Smooth muscle cell (in vitro differentiated cells): ENCODE data around the gene PCDHGA1. TPM values are rescaled to one million over a fixed set of nuclear protein-coding genes. Genes with fewer than 3 reads are reported as not detected.
"Not testable (repeated sequence)": the region's sequence is repeated elsewhere in the genome, so short reads cannot be mapped to it uniquely, and the experiment has no call there.

Experiments used
- DNase-seq: peaks from one replicate; lab custom pipeline; 2025; ENCODE audit not compliant: unreplicated experiment; lab: John Stamatoyannopoulos, UW
- H2AFZ ChIP-seq: fragments of 200-600 bp; sonication (generic); 2 replicates; pipeline ENCODE4 v1.6.0; 2016; ENCODE audit warnings: antibody characterized with exemption, low read depth, mild to moderate bottlenecking
- H3F3A ChIP-seq: fragments of 200-600 bp; sonication (generic); 2 replicates; pipeline ENCODE4 v1.6.0; 2017; ENCODE audit warnings: antibody characterized with exemption, low read depth
- H3K27ac ChIP-seq: fragments of 200-600 bp; sonication (generic); 2 replicates; pipeline ENCODE4 v1.5.1; 2016; ENCODE audit warnings: low read depth, mild to moderate bottlenecking
- H3K27me3 ChIP-seq: fragments of 200-600 bp; sonication (generic); 2 replicates; pipeline ENCODE4 v1.6.1; 2016; ENCODE audit warnings: low read depth, mild to moderate bottlenecking
- H3K36me3 ChIP-seq: fragments of 200-600 bp; sonication (generic); 2 replicates; pipeline ENCODE4 v1.5.1; 2016; ENCODE audit warnings: low read depth
- H3K4me1 ChIP-seq: fragments of 200-600 bp; sonication (generic); 2 replicates; pipeline ENCODE4 v1.5.1; 2016; ENCODE audit warnings: low read depth
- H3K4me2 ChIP-seq: fragments of 200-600 bp; sonication (generic); 2 replicates; pipeline ENCODE4 v1.6.0; 2016; ENCODE audit warnings: mild to moderate bottlenecking
- H3K4me3 ChIP-seq: fragments of 200-600 bp; sonication (generic); 2 replicates; pipeline ENCODE4 v1.5.1; 2016; ENCODE audit warnings: mild to moderate bottlenecking
- H3K79me2 ChIP-seq: fragments of 200-600 bp; sonication (generic); 2 replicates; pipeline ENCODE4 v1.6.0; 2016; ENCODE audit warnings: low read depth, mild to moderate bottlenecking
- H3K9ac ChIP-seq: fragments of 200-600 bp; sonication (generic); 2 replicates; pipeline ENCODE4 v1.6.0; 2016; ENCODE audit warnings: low read depth
- H3K9me3 ChIP-seq: fragments of 200-600 bp; sonication (generic); replicated peaks from 2 replicates; pipeline ENCODE4 v1.5.1; 2016; ENCODE audit warnings: low read depth
- H4K20me1 ChIP-seq: fragments of 200-600 bp; sonication (generic); 2 replicates; pipeline ENCODE4 v1.6.0; 2016; ENCODE audit warnings: low read depth
- WGBS: methylation state at CpG from one replicate; pipeline ENCODE4 v1.1.7; 2016; ENCODE audit warnings: low lambda C conversion rate; 5-methylcytosine and 5-hydroxymethylcytosine counted together
- polyA plus RNA-seq: library from polyadenylated mRNA; unstranded; fragments of >200 nt; fragmentation: Nextera tagmentation; extraction: Ambion mirVana; gene quantifications from 2 replicates; pipeline ENCODE4 v1.2.1, GENCODE V29; 2016
- total RNA-seq: library from RNA; depleted of rRNA; stranded (reverse); fragments of >200 nt; gene quantifications from 2 replicates; pipeline ENCODE4 v1.2.3, GENCODE V29; 2014
- TF ChIP-seq, protein P1 (sequence below): fragments of 200-600 bp; sonication (generic); IDR thresholded peaks from 2 replicates; pipeline ENCODE4 v1.5.1; 2017; ENCODE audit warnings: borderline replicate concordance, mild to moderate bottlenecking, antibody characterized with exemption; ENCODE audit not compliant: insufficient read depth, poor library complexity, severe bottlenecking

Gene PCDHGA1
- total and polyA plus RNA-seq, 2 experiments from 2014 or later: 0.05 to 0.63 TPM

DNA sequence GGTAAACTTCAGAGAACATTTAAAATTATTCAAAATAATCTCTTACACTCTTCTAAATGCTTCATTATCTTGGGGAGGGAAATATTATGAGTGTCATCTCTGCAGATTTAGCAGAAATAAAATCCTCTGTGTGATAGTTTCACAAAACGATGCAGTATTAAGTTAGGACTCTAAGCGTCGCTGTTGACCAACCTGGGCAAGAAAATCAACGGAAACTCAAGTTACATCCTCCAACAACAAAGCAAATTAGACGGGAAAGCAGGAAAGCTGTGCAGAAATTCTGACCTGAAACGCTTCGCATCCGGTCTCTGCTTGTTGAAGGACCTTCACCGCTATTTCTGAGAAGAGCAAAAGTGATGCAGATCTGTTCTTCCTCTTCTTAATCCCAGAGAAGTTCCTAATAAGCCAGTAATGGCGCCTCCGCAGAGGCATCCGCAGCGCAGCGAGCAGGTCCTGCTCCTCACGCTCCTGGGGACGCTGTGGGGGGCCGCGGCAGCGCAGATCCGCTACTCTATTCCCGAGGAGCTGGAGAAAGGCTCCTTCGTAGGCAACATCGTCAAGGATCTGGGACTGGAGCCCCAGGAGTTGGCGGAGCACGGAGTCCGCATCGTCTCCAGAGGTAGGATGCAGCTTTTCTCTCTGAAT is 43.5 kb downstream of the PCDHGA1 start, which contains the start of gene PCDHGA6:
Gene PCDHGA6 (plus strand): TSS at position 219 of the 645 bp plus-strand sequence. CDS start 193 bp downstream, at position 412.
- no peak within 1 kb of the TSS for H3K9ac ChIP-seq
- H3K4me1 ChIP-seq: no peaks in the 10 kb centered on the region
- peaks cover 14% of the 10 kb centered on the region for H3K9me3 ChIP-seq
- H2AFZ ChIP-seq: no peak within 1 kb of the TSS
- no peaks in the 10 kb centered on the region for H3K36me3 ChIP-seq
- TF ChIP-seq, protein P1, sequence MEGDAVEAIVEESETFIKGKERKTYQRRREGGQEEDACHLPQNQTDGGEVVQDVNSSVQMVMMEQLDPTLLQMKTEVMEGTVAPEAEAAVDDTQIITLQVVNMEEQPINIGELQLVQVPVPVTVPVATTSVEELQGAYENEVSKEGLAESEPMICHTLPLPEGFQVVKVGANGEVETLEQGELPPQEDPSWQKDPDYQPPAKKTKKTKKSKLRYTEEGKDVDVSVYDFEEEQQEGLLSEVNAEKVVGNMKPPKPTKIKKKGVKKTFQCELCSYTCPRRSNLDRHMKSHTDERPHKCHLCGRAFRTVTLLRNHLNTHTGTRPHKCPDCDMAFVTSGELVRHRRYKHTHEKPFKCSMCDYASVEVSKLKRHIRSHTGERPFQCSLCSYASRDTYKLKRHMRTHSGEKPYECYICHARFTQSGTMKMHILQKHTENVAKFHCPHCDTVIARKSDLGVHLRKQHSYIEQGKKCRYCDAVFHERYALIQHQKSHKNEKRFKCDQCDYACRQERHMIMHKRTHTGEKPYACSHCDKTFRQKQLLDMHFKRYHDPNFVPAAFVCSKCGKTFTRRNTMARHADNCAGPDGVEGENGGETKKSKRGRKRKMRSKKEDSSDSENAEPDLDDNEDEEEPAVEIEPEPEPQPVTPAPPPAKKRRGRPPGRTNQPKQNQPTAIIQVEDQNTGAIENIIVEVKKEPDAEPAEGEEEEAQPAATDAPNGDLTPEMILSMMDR: no peak
- no peak within 1 kb of the TSS for H3K4me3 ChIP-seq
- no peaks in the 10 kb centered on the region for H3F3A ChIP-seq
- H3K27ac ChIP-seq: no peak within 1 kb of the TSS
- no peak within 1 kb of the TSS for H3K4me2 ChIP-seq
- H3K79me2 ChIP-seq: no peaks in the 10 kb centered on the region
- no peaks in the 10 kb centered on the region for H4K20me1 ChIP-seq
- 95% methylated on average over 27 of the region's 27 CpGs for WGBS
- H3K27me3 ChIP-seq: no peaks in the 10 kb centered on the region
- DNase-seq: no peak

DNA sequence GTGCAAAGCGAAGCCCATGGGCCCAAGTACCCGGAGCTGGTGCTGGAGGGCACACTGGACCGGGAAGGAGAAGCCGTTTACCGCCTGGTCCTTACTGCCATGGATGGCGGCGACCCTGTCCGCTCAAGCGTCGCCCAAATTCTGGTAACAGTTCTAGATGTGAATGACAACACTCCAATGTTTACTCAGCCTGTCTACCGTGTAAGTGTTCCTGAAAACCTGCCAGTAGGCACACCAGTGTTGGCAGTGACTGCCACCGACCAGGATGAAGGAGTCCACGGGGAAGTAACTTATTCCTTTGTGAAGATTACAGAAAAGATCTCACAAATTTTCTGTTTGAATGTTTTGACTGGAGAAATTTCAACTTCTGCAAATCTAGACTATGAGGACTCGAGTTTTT is 44.3 kb downstream of the PCDHGA1 start:
- DNase-seq: no peak
- Histone ChIP-seq H3K9ac (no peak overlapping the region), H3K27me3 (no peaks in the 10 kb centered on the region), H3K27ac (no peak overlapping the region), H3K79me2 (no peaks in the 10 kb centered on the region), H3F3A (no peaks in the 10 kb centered on the region), H2AFZ (no peak overlapping the region), H3K4me3 (no peak overlapping the region), H3K4me1 (no peaks in the 10 kb centered on the region), H3K9me3 (peaks cover 14% of the 10 kb centered on the region), H3K4me2 (no peak overlapping the region), H4K20me1 (no peaks in the 10 kb centered on the region), H3K36me3 (no peaks in the 10 kb centered on the region)
- TF ChIP-seq, protein P1: no peak
- 90% methylated on average over 14 of the region's 14 CpGs for WGBS

DNA sequence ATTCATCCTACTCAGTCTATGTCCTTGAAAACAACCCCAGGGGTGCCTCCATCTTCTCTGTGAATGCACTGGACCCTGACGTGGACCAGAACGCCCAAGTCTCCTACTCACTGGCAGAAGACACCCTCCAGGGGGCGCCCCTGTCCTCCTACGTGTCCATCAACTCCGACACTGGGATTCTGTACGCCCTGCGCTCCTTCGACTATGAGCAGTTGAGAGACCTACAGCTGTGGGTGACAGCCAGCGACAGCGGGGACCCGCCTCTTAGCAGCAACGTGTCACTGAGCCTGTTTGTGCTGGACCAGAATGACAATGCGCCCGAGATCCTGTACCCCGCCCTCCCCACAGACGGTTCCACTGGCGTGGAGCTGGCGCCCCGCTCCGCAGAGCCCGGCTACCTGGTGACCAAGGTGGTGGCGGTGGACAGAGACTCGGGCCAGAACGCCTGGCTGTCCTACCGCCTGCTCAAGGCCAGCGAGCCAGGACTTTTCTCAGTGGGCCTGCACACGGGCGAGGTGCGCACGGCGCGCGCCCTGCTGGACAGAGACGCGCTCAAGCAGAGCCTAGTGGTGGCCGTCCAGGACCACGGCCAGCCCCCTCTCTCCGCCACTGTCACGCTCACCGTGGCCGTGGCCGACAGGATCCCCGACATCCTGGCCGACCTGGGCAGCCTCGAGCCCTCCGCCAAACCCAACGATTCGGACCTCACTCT is 45.3 kb downstream of the PCDHGA1 start:
- H3K27ac ChIP-seq, H2AFZ ChIP-seq, H3F3A ChIP-seq, H3K4me2 ChIP-seq, DNase-seq, H3K9ac ChIP-seq, H4K20me1 ChIP-seq, H3K4me1 ChIP-seq, H3K79me2 ChIP-seq, H3K27me3 ChIP-seq, H3K36me3 ChIP-seq, H3K4me3 ChIP-seq: not testable (repeated sequence)
- WGBS: 96% methylated on average over 35 of the region's 48 CpGs
- peaks cover 14% of the 10 kb centered on the region for H3K9me3 ChIP-seq

DNA sequence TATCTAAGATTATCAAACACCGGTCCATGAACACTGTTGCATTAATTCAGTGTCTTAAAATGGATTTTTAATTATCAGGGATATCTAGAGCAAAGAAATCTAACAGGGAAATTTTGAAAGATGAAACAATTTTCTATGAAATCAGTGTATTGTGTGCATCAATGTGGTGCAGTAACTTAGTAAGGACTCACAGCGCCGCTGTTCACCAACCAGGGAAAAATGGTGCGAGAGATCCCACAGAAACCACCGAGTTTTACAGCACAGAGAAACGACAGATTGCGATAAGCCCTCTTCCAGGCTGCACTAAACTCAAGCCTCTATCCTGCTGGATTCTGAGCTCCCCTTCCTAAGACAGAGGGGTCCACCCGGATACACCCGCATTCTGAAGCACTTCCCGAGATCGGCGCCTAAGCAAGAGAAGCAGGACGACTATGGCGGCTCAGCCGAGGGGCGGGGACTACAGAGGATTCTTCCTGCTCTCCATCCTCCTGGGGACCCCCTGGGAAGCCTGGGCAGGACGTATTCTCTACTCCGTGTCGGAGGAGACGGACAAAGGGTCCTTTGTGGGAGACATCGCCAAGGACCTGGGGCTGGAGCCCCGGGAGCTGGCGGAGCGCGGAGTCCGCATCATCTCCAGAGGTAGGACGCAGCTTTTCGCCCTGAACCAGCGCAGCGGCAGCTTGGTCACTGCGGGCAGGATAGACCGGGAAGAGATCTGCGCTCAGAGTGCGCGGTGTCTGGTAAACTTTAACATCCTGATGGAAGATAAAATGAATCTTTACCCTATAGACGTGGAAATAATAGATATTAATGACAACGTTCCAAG is 52.4 kb downstream of the PCDHGA1 start, which contains the start of gene PCDHGA7:
Gene PCDHGA7 (plus strand): TSS at position 274 of the 826 bp plus-strand sequence. CDS start 158 bp downstream, at position 432.
- TF ChIP-seq, protein P1: no peak
- no peak within 1 kb of the TSS for H2AFZ ChIP-seq
- no peaks in the 10 kb centered on the region for H4K20me1 ChIP-seq
- H3K79me2 ChIP-seq: no peaks in the 10 kb centered on the region
- no peaks in the 10 kb centered on the region for H3K27me3 ChIP-seq
- H3F3A ChIP-seq: no peaks in the 10 kb centered on the region
- no peak within 1 kb of the TSS for H3K9ac ChIP-seq
- H3K27ac ChIP-seq: no peak within 1 kb of the TSS
- no peak for DNase-seq
- no peaks in the 10 kb centered on the region for H3K9me3 ChIP-seq
- H3K4me3 ChIP-seq: no peak within 1 kb of the TSS
- WGBS: 95% methylated on average over 37 of the region's 37 CpGs
- H3K36me3 ChIP-seq: no peaks in the 10 kb centered on the region
- H3K4me1 ChIP-seq: no peaks in the 10 kb centered on the region
- no peak within 1 kb of the TSS for H3K4me2 ChIP-seq
